ENCODE results near the gene PLBD1. TPM values are rescaled to one million over a fixed set of nuclear protein-coding genes. Genes with fewer than 3 reads are reported as not detected.

The PLBD1 gene
- total RNA-seq, 2 experiments from 2014 or later = not detected

DNA sequence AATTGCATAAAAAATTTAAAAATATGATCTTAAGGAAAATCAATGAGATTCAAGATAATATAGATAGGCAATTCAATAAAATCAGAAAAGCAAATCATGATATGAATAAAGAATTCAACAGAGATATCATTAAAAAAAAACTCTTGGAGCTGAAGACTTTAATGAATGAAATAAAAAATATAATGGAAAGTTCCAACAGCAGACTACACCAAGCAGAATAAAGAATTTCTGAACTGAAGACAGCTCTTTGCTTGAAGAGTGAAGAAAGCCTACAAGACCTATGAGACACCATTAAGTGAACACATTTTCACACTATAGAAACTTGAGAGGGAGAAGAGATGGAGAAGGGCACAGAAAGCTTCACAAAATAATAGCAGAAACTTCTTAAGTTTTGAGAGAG lies 45.9 kb downstream of the PLBD1 start:
- no peak overlapping the region for H3K27ac Mint-ChIP-seq
- H3K9me3 Mint-ChIP-seq = peaks cover 26% of the 10 kb centered on the region
- H3K27me3 Mint-ChIP-seq (ENCODE audit: low read depth) = peaks cover 4% of the 10 kb centered on the region
- no peaks in the 10 kb centered on the region for H3K4me1 Mint-ChIP-seq (ENCODE audit: low read depth)
- intact Hi-C loops (cut with micrococcal nuclease) = no loop called here
- CTCF ChIA-PET = no interaction called here
- H3K36me3 Mint-ChIP-seq (ENCODE audit: low read depth) = peaks cover 7% of the 10 kb centered on the region
- H3K4me3 Mint-ChIP-seq = no peak overlapping the region
- no peak for DNase-seq

- Mint-ChIP-seq H3K27me3 (ENCODE audit: low read depth) (no peaks in the 10 kb centered on the region), H3K27ac (no peak overlapping the region), H3K36me3 (ENCODE audit: low read depth) (no peaks in the 10 kb centered on the region), H3K4me1 (ENCODE audit: low read depth) (no peaks in the 10 kb centered on the region), H3K4me3 (no peak overlapping the region), H3K9me3 (no peaks in the 10 kb centered on the region)
- intact Hi-C loops (cut with micrococcal nuclease) = loop anchor here (10.0 kb wide), 1 partner anchor 100 kb away; no protein-coding TSS in a partner anchor
- CTCF ChIA-PET = interaction anchor here (0.7 kb wide), 1 partner anchor 706 kb away, joined by 3 read pairs; the partner anchor contains the start of gene RERG
- no peak for DNase-seq
Observed at GRCh38 chr12:14514946-14515345, 52.7 kb downstream of the PLBD1 start.

DNA sequence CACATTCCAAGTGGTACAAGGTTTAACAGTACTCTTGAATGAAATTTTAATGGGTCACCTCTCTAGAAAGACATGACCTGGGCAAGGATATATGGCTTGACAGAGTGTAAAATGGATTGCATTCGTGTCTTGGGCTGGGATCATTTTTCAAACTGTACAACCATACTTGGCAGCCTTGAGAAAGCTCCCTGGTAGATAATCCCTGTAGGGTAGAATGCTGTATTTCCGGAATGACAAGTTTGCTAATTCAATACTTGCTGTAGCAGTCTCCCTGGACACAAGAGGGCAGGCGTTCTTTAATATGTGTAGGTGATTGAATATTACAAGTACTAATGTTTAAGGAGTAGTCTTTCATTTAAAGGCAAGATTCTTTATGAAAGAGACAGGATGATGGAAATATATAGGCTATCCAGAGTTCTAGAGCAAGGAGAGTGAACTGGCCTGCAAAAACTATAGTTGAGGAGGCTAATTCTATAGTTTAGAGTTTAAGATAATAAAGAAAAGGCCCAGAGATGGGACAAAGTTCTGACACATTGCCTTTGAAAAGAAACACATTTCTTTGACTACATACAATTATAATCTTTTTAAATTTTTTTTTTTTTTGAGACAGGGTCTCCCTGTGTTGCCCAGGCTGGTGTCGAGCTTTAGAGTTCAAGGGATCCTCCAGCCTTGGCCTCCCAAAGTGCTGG lies 53.4 kb downstream of the PLBD1 start:
- Mint-ChIP-seq H3K27ac (no peak overlapping the region), H3K4me3 (no peak overlapping the region), H3K4me1 (ENCODE audit: low read depth) (no peaks in the 10 kb centered on the region), H3K27me3 (ENCODE audit: low read depth) (no peaks in the 10 kb centered on the region), H3K9me3 (no peaks in the 10 kb centered on the region), H3K36me3 (ENCODE audit: low read depth) (no peaks in the 10 kb centered on the region)
- no peak for DNase-seq
- CTCF ChIA-PET = interaction anchor here (0.7 kb wide), 1 partner anchor 707 kb away, joined by 3 read pairs; the partner anchor contains the start of gene RERG
- intact Hi-C loops (cut with micrococcal nuclease) = loop anchor here (10.0 kb wide), 1 partner anchor 101 kb away; no protein-coding TSS in a partner anchor

DNA sequence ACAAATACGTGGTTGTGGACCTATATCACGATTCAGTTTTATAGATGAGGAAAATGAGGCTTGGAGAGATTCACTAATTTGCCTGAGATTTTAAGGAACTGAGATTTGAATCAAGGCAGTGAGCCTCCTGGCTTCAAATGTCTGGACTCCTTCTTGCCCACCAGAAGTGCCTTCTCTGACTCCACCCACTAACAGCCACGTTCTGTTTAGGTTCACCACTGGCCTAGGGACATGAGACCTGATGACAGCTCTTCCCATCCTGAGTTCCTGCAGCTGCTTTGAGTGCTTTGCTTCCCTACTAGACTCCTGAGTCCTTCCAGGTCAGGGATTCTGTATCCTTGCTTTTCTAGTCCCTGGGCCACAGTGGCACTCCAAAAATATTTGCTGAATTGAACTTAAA lies 57.1 kb downstream of the PLBD1 start:
- intact Hi-C loops (cut with micrococcal nuclease) = loop anchor here (10.0 kb wide), 1 partner anchor 104 kb away; no protein-coding TSS in a partner anchor
- no peak for DNase-seq
- Mint-ChIP-seq H3K27ac (no peak overlapping the region), H3K4me3 (no peak overlapping the region), H3K27me3 (ENCODE audit: low read depth) (no peaks in the 10 kb centered on the region), H3K36me3 (ENCODE audit: low read depth) (no peaks in the 10 kb centered on the region), H3K9me3 (no peaks in the 10 kb centered on the region), H3K4me1 (ENCODE audit: low read depth) (no peaks in the 10 kb centered on the region)
- CTCF ChIA-PET = no interaction called here

DNA sequence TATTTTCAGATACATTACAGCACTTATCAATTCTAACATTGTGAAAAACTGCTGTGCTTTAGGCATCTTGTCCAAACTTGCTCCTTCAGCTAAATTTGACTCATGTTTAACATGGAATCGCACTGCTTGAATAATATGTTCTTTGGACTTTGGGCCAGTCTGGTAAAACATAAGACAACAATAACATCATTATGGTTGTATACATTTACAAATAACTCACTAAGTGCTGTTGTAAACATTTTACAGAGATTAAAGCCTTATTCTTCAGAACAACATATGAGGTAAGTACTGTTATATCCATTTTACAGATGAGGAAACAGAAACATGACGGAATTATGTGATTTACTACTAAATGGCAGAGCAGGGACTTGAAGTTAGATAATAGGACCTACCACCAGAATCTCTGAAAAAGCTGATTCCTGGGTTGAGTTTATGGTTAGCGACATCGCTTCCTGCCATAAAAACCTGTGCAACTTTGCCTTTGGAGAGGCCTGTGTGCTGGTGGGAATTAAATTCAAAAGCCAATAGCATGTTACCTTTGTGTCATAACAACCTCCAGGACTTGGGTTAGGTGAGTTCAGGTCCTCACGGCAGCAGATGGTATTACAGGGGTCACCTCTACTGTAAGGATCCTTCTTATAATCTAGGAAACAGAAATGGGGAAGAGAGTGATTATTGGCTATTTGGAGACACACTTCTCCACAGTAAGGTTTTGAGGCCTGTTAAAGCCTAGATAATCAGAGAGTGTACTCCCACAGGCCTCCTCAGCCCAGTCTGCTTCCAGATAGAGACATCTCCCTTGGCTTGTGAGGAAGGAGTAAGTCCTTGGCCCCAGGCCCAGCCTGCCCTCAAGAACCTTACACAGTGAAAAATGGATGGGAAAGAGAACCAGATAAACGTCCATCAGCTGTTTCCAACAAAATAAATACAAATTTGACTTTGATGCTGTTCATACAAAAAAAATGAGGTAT lies 61.8 kb downstream of the PLBD1 start:
- CTCF ChIA-PET = interaction anchor here (0.6 to 0.7 kb wide), 2 partner anchors 205 to 225 kb away, joined by 3 to 4 read pairs; no protein-coding TSS in a partner anchor
- no peaks in the 10 kb centered on the region for H3K9me3 Mint-ChIP-seq
- DNase-seq = no peak
- H3K36me3 Mint-ChIP-seq (ENCODE audit: low read depth) = peaks cover 6% of the 10 kb centered on the region
- H3K27me3 Mint-ChIP-seq (ENCODE audit: low read depth) = no peaks in the 10 kb centered on the region
- intact Hi-C loops (cut with micrococcal nuclease) = no loop called here
- H3K4me3 Mint-ChIP-seq = no peak overlapping the region
- H3K4me1 Mint-ChIP-seq (ENCODE audit: low read depth) = peaks cover 6% of the 10 kb centered on the region
- H3K27ac Mint-ChIP-seq = no peak overlapping the region

DNA sequence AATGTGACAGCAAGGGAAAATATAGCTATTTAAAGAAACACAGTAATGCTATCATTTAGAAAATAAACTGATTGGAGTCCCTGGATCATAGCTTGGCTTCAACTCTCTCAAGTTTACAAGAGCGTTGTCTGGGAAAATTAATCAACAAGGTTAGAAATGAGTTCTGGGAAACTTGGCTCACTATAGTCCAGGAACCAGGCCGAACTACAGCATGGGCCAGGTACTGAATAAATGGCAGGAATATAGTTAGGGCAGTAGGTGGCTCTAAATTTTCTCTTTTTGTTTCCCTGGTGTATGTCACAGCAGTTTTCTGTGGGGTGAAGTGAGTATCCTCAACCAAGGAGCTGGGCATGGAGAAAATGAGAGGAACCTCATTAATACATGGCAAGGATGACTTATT lies 72.4 kb downstream of the PLBD1 start:
- DNase-seq = no peak
- H3K9me3 Mint-ChIP-seq = no peaks in the 10 kb centered on the region
- H3K27ac Mint-ChIP-seq = peak overlapping the region; percentile 0
- intact Hi-C loops (cut with micrococcal nuclease) = no loop called here
- no peak overlapping the region for H3K4me3 Mint-ChIP-seq
- CTCF ChIA-PET = no interaction called here
- H3K27me3 Mint-ChIP-seq (ENCODE audit: low read depth) = no peaks in the 10 kb centered on the region
- H3K4me1 Mint-ChIP-seq (ENCODE audit: low read depth) = peaks cover 6% of the 10 kb centered on the region
- H3K36me3 Mint-ChIP-seq (ENCODE audit: low read depth) = peaks cover 58% of the 10 kb centered on the region

GRCh38 chr12:14482886-14483285 lies 84.8 kb downstream of the PLBD1 start:
- H3K9me3 Mint-ChIP-seq = no peaks in the 10 kb centered on the region

DNA sequence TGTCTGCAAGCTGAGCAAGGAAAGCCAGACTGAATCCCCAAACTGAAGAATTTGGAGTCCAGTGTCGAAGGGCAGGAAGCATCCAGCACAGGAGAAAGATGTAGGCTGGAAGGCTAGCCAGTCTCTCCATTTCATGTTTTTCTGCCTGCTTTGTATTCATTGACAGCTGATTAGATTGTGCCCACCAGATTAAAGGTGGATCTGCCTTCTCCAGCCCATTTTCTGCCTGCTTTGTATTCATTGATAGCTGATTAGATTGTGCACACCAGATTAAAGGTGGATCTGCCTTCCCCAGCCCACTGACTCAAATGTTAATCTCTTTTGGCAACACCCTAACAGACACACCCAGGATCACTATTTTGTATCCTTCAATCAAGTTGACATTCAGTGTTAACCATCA lies 85.3 kb downstream of the PLBD1 start:
- no peak for DNase-seq
- CTCF ChIA-PET = interaction anchor here (0.6 kb wide), 1 partner anchor 258 kb away, joined by 6 read pairs; no protein-coding TSS in a partner anchor
- Mint-ChIP-seq H3K27ac (peak overlapping the region; percentile 51), H3K27me3 (ENCODE audit: low read depth) (no peaks in the 10 kb centered on the region), H3K4me1 (ENCODE audit: low read depth) (peaks cover 9% of the 10 kb centered on the region), H3K36me3 (ENCODE audit: low read depth) (peaks cover 63% of the 10 kb centered on the region), H3K4me3 (no peak overlapping the region), H3K9me3 (no peaks in the 10 kb centered on the region)
- intact Hi-C loops (cut with micrococcal nuclease) = no loop called here

More at GRCh38 chr12:14482886-14483285, 84.8 kb downstream of the PLBD1 start:
- peaks cover 66% of the 10 kb centered on the region for H3K36me3 Mint-ChIP-seq (ENCODE audit: low read depth)
- CTCF ChIA-PET = no interaction called here
- no peak overlapping the region for H3K4me3 Mint-ChIP-seq
- H3K27ac Mint-ChIP-seq = peak overlapping the region; percentile 51
- H3K27me3 Mint-ChIP-seq (ENCODE audit: low read depth) = no peaks in the 10 kb centered on the region
- H3K4me1 Mint-ChIP-seq (ENCODE audit: low read depth) = peaks cover 9% of the 10 kb centered on the region
- intact Hi-C loops (cut with micrococcal nuclease) = no loop called here
- DNase-seq = no peak

DNA sequence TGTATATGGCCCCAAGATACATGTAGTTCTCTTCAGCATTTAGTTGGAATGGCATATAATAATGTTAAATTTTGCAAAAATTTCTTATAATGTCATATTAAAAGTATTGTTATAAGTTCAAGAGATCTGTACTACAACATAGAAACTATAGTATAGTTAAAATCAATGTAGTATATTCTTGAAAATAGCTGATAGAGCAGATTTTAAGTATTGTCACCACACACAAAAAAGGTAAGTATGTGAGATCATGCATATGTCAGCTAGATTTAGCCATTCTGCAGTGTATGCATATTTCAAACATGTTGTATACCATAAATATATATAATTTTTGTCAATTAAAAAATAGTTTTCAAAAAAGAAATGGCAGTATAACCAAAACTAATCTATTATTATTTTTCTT lies 86.5 kb downstream of the PLBD1 start:
- Mint-ChIP-seq H3K27me3 (ENCODE audit: low read depth) (no peaks in the 10 kb centered on the region), H3K9me3 (no peaks in the 10 kb centered on the region)
- CTCF ChIA-PET = interaction anchor here (1.0 kb wide), 1 partner anchor 243 kb away, joined by 4 read pairs; no protein-coding TSS in a partner anchor

DNA sequence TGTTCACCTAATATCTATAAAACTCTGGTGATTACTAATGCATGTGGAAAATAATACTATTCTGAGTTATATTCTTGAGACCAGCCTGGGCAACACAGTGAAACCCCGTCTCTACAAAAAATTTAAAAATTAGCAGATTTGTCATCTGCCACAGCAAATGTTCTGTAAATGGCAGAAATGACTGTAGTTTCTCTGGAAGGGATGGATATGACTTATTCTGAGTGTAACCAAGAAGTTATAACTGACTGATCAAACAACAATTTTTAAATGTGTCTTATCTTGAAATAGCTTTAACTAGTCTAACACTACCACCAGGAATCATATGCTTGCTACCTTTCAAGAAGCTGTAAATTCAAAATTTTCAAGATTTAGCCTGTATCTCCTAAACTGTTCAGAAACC lies 88.7 kb downstream of the PLBD1 start:
- peaks cover 4% of the 10 kb centered on the region for H3K9me3 Mint-ChIP-seq
- H3K36me3 Mint-ChIP-seq (ENCODE audit: low read depth) = peaks cover 61% of the 10 kb centered on the region
- H3K4me1 Mint-ChIP-seq (ENCODE audit: low read depth) = peaks cover 9% of the 10 kb centered on the region
- H3K4me3 Mint-ChIP-seq = no peak overlapping the region
- CTCF ChIA-PET = no interaction called here
- no peak overlapping the region for H3K27ac Mint-ChIP-seq
- H3K27me3 Mint-ChIP-seq (ENCODE audit: low read depth) = no peaks in the 10 kb centered on the region
- no peak for DNase-seq
- intact Hi-C loops (cut with micrococcal nuclease) = no loop called here

More for the DNA sequence above, 86.5 kb downstream of the PLBD1 start:
- intact Hi-C loops (cut with micrococcal nuclease) = no loop called here
- no peak overlapping the region for H3K27ac Mint-ChIP-seq
- DNase-seq = no peak
- H3K4me3 Mint-ChIP-seq = no peak overlapping the region
- H3K36me3 Mint-ChIP-seq (ENCODE audit: low read depth) = peaks cover 56% of the 10 kb centered on the region
- H3K4me1 Mint-ChIP-seq (ENCODE audit: low read depth) = peaks cover 9% of the 10 kb centered on the region

DNA sequence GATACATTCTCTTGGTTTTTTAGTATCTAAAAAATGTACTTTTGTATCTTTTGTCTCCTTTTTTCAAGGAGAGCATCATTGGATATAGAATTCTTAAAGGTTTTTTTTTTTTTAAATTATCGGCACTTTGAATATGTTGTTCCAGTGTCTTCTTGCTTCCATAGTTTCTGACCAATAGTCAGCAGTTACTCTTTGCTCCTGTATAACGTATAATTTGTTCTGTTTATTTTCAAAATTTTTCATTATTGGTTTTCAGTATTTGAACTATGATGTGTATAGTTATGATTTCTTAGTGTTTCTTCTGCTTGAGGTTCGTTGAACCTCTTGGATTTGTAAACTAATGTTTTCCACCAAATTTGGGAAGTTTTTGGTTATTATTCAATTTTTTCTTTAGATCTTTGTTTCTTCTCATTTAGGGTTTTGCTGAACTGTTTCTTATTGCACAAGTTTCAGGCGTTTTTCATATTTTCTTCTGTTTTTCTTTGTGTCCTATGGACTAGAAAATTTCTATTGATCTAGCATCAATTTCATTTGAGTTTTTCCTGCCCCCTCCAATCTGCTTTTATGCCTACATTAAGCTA lies 93.9 kb downstream of the PLBD1 start:
- intact Hi-C loops (cut with micrococcal nuclease) = no loop called here
- Mint-ChIP-seq H3K27ac (no peak overlapping the region), H3K9me3 (peaks cover 32% of the 10 kb centered on the region)

GRCh38 chr12:14471497-14471896 lies 96.2 kb downstream of the PLBD1 start:
- H3K4me1 Mint-ChIP-seq (ENCODE audit: low read depth) = peaks cover 3% of the 10 kb centered on the region
- H3K27me3 Mint-ChIP-seq (ENCODE audit: low read depth) = no peaks in the 10 kb centered on the region
- no peak overlapping the region for H3K27ac Mint-ChIP-seq
- intact Hi-C loops (cut with micrococcal nuclease) = no loop called here
- peaks cover 74% of the 10 kb centered on the region for H3K36me3 Mint-ChIP-seq (ENCODE audit: low read depth)
- CTCF ChIA-PET = no interaction called here
- no peak overlapping the region for H3K4me3 Mint-ChIP-seq
- H3K9me3 Mint-ChIP-seq = peaks cover 32% of the 10 kb centered on the region
- no peak for DNase-seq

More for the DNA sequence above, 93.9 kb downstream of the PLBD1 start:
- Mint-ChIP-seq H3K36me3 (ENCODE audit: low read depth) (peaks cover 69% of the 10 kb centered on the region), H3K4me1 (ENCODE audit: low read depth) (peaks cover 5% of the 10 kb centered on the region), H3K27me3 (ENCODE audit: low read depth) (no peaks in the 10 kb centered on the region), H3K4me3 (no peak overlapping the region)
- CTCF ChIA-PET = interaction anchor here (0.7 kb wide), 1 partner anchor 74 kb away, joined by 3 read pairs; no protein-coding TSS in a partner anchor
- DNase-seq = no peak

Measured in activated naive CD4-positive, alpha-beta T cell treated with anti-CD3 and anti-CD28 coated beads for 36 hours (primary cell).